ENCODE results near the gene TMEM62. TPM values are rescaled to one million over a fixed set of nuclear protein-coding genes. Genes with fewer than 3 reads are reported as not detected.
"Not testable (repeated sequence)": the region's sequence is repeated elsewhere in the genome, so short reads cannot be mapped to it uniquely, and the experiment has no call there.

Gene TMEM62
- total RNA-seq, 1 experiment from 2014 or later = 47.8 TPM

- H3K4me2 ChIP-seq (ENCODE audit: low read depth, low read length, poor library complexity, severe bottlenecking); H3K27me3 ChIP-seq (ENCODE audit: low read length); H3K79me2 ChIP-seq (ENCODE audit: low read length); H3K9me3 ChIP-seq (ENCODE audit: low read length); H4K20me1 ChIP-seq (ENCODE audit: insufficient read depth, low read depth, low read length); H2AFZ ChIP-seq (ENCODE audit: low read length); H3K9me2 ChIP-seq (replicated peaks; ENCODE audit: insufficient read depth, low read length); H3K9ac ChIP-seq (ENCODE audit: low read length); H3K4me3 ChIP-seq (ENCODE audit: low read length); DNase-seq; H3K27ac ChIP-seq (ENCODE audit: low read length); H3K4me1 ChIP-seq (ENCODE audit: low read length): not testable (repeated sequence)
- peaks cover 28% of the 10 kb centered on the region for H3K36me3 ChIP-seq (ENCODE audit: insufficient read depth, low read length)
These were observed 42.4 kb downstream of the TMEM62 start for GRCh38 chr15:43175656-43176309.

DNA sequence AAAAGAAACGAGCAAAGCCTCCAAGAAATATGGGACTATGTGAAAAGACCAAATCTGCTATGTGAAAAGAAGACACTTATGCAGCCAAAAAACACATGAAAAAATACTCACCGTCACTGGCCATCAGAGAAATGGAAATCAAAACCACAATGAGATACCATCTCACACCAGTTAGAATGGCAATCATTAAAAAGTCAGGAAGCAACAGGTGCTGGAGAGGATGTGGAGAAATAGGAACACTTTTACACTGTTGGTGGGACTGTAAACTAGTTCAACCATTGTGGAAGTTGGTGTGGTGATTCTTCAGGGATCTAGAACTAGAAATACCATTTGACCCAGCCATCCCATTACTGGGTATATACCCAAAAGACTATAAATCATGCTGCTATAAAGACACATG is 43.8 kb downstream of the TMEM62 start:
- H3K9me3 ChIP-seq (ENCODE audit: low read length); H3K27ac ChIP-seq (ENCODE audit: low read length); H3K27me3 ChIP-seq (ENCODE audit: low read length); H3K4me3 ChIP-seq (ENCODE audit: low read length); H3K4me2 ChIP-seq (ENCODE audit: low read depth, low read length, poor library complexity, severe bottlenecking); DNase-seq; H4K20me1 ChIP-seq (ENCODE audit: insufficient read depth, low read depth, low read length); H3K4me1 ChIP-seq (ENCODE audit: low read length); H3K79me2 ChIP-seq (ENCODE audit: low read length); H3K9ac ChIP-seq (ENCODE audit: low read length); H2AFZ ChIP-seq (ENCODE audit: low read length); H3K9me2 ChIP-seq (replicated peaks; ENCODE audit: insufficient read depth, low read length): not testable (repeated sequence)
- H3K36me3 ChIP-seq (ENCODE audit: insufficient read depth, low read length) = peaks cover 31% of the 10 kb centered on the region; the same call in 1 of the 2 replicates

- H3K36me3 ChIP-seq (ENCODE audit: insufficient read depth, low read length) = peaks cover 18% of the 10 kb centered on the region; the same call in 1 of the 2 replicates
- H2AFZ ChIP-seq (ENCODE audit: low read length) = no peak overlapping the region
- H3K9ac ChIP-seq (ENCODE audit: low read length) = no peak overlapping the region
- H3K4me2 ChIP-seq (ENCODE audit: low read depth, low read length, poor library complexity, severe bottlenecking) = no peak overlapping the region
- H3K9me3 ChIP-seq (ENCODE audit: low read length) = no peaks in the 10 kb centered on the region
- no peaks in the 10 kb centered on the region for H3K27me3 ChIP-seq (ENCODE audit: low read length)
- H3K9me2 ChIP-seq (replicated peaks; ENCODE audit: insufficient read depth, low read length) = no peaks in the 10 kb centered on the region
- H3K4me3 ChIP-seq (ENCODE audit: low read length) = no peak overlapping the region
- H3K27ac ChIP-seq (ENCODE audit: low read length) = no peak overlapping the region
- no peak for DNase-seq
- H3K4me1 ChIP-seq (ENCODE audit: low read length) = peaks cover 15% of the 10 kb centered on the region
- H3K79me2 ChIP-seq (ENCODE audit: low read length) = peaks cover 22% of the 10 kb centered on the region
- no peaks in the 10 kb centered on the region for H4K20me1 ChIP-seq (ENCODE audit: insufficient read depth, low read depth, low read length)
These were observed 49.9 kb downstream of the TMEM62 start for GRCh38 chr15:43183270-43183669.

DNA sequence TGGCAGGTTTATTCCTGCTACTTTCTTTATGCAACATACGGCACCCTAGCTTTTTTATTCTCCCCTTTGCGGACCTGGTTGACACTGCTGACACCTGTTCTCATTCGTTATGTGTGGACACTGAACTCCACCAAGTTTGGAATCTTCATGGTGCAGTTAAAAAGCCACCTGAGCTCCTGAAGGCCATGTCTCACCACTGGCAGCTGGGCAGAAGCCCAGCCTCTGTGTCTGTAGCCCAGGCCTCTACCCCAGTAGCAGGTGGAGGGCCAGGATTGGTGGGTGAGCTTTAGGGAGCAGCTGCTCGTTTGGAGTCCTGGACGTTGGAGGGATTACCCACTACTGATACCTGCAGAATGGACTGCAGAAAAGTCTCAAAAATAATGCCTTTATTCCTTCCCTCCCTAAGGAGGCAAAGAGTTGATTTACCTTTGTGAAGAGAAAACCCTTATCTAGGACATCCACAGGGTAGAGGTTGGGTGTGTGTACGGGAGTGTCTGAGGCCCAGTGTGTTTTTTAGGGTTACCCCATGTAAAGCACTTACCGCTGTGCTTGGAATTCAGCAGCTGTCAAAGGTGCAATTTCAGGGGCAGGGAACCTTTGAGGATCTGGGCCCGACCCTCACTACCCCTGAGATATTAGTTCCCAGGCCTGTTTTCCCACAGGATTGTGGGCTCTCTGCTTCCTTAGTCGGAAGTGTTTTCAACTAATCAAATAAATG is 51.2 kb downstream of the TMEM62 start:
- Histone ChIP-seq H3K9me2 (replicated peaks; ENCODE audit: insufficient read depth, low read length) (no peaks in the 10 kb centered on the region), H3K9me3 (ENCODE audit: low read length) (no peaks in the 10 kb centered on the region), H3K27me3 (ENCODE audit: low read length) (no peaks in the 10 kb centered on the region), H3K36me3 (ENCODE audit: insufficient read depth, low read length) (peaks cover 27% of the 10 kb centered on the region; the same call in 1 of the 2 replicates), H3K4me2 (ENCODE audit: low read depth, low read length, poor library complexity, severe bottlenecking) (no peak overlapping the region), H3K9ac (ENCODE audit: low read length) (no peak overlapping the region), H3K4me1 (ENCODE audit: low read length) (peaks cover 15% of the 10 kb centered on the region), H3K4me3 (ENCODE audit: low read length) (no peak overlapping the region), H4K20me1 (ENCODE audit: insufficient read depth, low read depth, low read length) (no peaks in the 10 kb centered on the region), H3K79me2 (ENCODE audit: low read length) (peaks cover 24% of the 10 kb centered on the region), H2AFZ (ENCODE audit: low read length) (no peak overlapping the region), H3K27ac (ENCODE audit: low read length) (no peak overlapping the region)
- no peak for DNase-seq

DNA sequence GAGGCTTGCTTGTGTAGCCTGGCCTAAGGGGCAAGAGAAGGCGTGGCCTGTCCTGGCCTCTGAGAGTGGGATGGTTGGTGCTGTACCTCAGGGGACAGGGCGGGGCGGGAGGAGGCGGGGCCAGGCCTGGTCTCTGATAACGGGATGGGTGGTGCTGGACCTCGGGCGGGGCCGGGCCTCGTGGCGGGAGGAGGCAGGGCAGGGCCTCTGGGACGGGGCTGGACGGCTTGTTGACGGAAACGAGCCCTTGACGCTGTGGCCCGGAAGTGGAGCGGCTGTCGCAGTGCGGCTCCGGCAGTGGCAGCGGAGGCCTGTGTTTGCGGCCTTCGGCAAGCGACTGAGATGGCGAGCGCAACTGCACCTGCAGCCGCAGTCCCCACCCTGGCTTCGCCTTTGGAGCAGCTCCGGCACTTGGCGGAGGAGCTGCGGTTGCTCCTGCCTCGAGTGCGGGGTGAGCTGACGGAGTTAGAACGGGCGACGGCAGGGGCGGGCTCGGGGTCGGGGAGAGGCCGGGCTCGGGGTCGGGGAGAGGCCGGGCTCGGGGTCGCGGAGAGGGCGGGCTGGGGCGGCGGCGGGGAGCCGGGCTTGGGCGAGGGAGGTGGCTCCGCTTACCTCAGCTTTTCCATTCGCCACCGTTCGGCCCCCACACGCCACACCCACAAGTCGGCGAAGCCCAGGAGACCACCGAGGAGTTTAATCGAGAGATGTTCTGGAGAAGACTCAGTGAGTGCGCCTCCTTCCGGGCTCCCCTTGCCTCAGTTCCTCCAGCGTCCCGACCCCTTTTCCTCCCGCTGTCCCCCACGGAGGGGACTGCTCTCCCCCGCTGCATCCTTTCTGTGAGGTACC is 52.0 kb downstream of the TMEM62 start, which contains the start of gene CCNDBP1:
Gene CCNDBP1 (plus strand): TSS at position 247 of the 846 bp plus-strand sequence. CDS start 96 bp downstream, at position 343.
- H3K9ac ChIP-seq (ENCODE audit: low read length) = peak within 1 kb of the TSS; percentile 90
- H3K4me2 ChIP-seq (ENCODE audit: low read depth, low read length, poor library complexity, severe bottlenecking) = peak within 1 kb of the TSS; percentile 99
- H3K27me3 ChIP-seq (ENCODE audit: low read length) = no peaks in the 10 kb centered on the region
- peaks cover 28% of the 10 kb centered on the region; the same call in 1 of the 2 replicates for H3K36me3 ChIP-seq (ENCODE audit: insufficient read depth, low read length)
- H3K79me2 ChIP-seq (ENCODE audit: low read length) = peaks cover 24% of the 10 kb centered on the region
- H3K9me2 ChIP-seq (replicated peaks; ENCODE audit: insufficient read depth, low read length) = no peaks in the 10 kb centered on the region
- no peaks in the 10 kb centered on the region for H4K20me1 ChIP-seq (ENCODE audit: insufficient read depth, low read depth, low read length)
- H3K4me3 ChIP-seq (ENCODE audit: low read length) = peak within 1 kb of the TSS; percentile 99
- no peaks in the 10 kb centered on the region for H3K9me3 ChIP-seq (ENCODE audit: low read length)
- peak; percentile 98 for DNase-seq
- peak within 1 kb of the TSS; percentile 77 for H3K27ac ChIP-seq (ENCODE audit: low read length)
- peaks cover 15% of the 10 kb centered on the region for H3K4me1 ChIP-seq (ENCODE audit: low read length)
- peak within 1 kb of the TSS; percentile 79 for H2AFZ ChIP-seq (ENCODE audit: low read length)

DNA sequence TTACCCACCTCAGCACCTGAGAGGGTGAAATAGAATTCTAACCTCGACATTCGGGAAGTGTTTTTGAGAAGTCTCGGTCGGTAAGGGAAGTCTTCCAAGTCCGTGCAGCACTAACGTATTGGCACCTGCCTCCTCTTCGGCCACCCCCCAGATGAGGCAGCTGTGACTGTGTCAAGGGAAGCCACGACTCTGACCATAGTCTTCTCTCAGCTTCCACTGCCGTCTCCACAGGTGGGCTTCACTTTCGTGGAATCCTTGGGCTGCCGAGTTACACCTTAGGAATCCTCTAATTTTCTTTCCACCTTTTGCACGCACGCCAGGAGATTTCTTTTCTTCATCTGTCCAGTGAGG is 52.6 kb downstream of the TMEM62 start:
- Histone ChIP-seq H2AFZ (ENCODE audit: low read length) (peak overlapping the region; percentile 79), H3K4me1 (ENCODE audit: low read length) (peaks cover 15% of the 10 kb centered on the region), H3K27ac (ENCODE audit: low read length) (peak overlapping the region; percentile 77), H3K36me3 (ENCODE audit: insufficient read depth, low read length) (peaks cover 29% of the 10 kb centered on the region; the same call in 1 of the 2 replicates), H3K9ac (ENCODE audit: low read length) (peak overlapping the region; percentile 90), H3K9me2 (replicated peaks; ENCODE audit: insufficient read depth, low read length) (no peaks in the 10 kb centered on the region), H4K20me1 (ENCODE audit: insufficient read depth, low read depth, low read length) (no peaks in the 10 kb centered on the region), H3K27me3 (ENCODE audit: low read length) (no peaks in the 10 kb centered on the region), H3K4me3 (ENCODE audit: low read length) (peak overlapping the region; percentile 99), H3K9me3 (ENCODE audit: low read length) (no peaks in the 10 kb centered on the region), H3K4me2 (ENCODE audit: low read depth, low read length, poor library complexity, severe bottlenecking) (peak overlapping the region; percentile 99), H3K79me2 (ENCODE audit: low read length) (peaks cover 24% of the 10 kb centered on the region)
- no peak for DNase-seq

DNA sequence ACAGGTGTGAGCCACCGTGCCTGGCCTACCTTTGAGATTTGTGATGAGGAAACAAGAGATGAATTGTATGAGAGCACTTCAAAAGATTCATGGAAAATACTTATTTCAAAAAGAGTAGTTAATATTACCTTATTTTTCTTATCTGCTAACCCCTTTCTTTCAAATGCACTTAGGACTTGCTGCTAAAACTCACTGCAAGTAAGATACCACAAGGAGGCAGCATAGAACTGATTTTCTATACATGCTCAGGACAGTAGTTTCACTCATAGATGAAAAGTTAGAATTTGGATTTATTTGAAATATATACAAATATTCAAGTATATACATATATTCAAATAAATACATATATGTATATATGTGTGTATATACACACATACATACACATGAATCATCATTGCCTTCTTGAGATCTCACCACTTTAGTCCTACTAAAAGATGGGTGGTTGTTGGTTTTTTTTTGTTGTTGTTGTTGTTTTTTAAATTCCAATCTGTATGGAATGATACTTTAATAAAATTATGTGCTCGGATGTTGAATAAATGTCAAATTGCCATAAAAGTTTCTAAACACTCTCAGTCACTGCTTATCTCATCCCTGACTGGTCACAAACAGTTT is 54.3 kb downstream of the TMEM62 start:
- H3K4me1 ChIP-seq (ENCODE audit: low read length) = peaks cover 15% of the 10 kb centered on the region
- H4K20me1 ChIP-seq (ENCODE audit: insufficient read depth, low read depth, low read length) = no peaks in the 10 kb centered on the region
- H3K4me3 ChIP-seq (ENCODE audit: low read length) = no peak overlapping the region
- peaks cover 39% of the 10 kb centered on the region; the same call in 1 of the 2 replicates for H3K36me3 ChIP-seq (ENCODE audit: insufficient read depth, low read length)
- no peak overlapping the region for H3K9ac ChIP-seq (ENCODE audit: low read length)
- H3K9me2 ChIP-seq (replicated peaks; ENCODE audit: insufficient read depth, low read length) = no peaks in the 10 kb centered on the region
- peak; percentile 84 for DNase-seq
- no peaks in the 10 kb centered on the region for H3K9me3 ChIP-seq (ENCODE audit: low read length)
- no peak overlapping the region for H3K4me2 ChIP-seq (ENCODE audit: low read depth, low read length, poor library complexity, severe bottlenecking)
- no peak overlapping the region for H2AFZ ChIP-seq (ENCODE audit: low read length)
- H3K27ac ChIP-seq (ENCODE audit: low read length) = no peak overlapping the region
- peaks cover 24% of the 10 kb centered on the region for H3K79me2 ChIP-seq (ENCODE audit: low read length)
- no peaks in the 10 kb centered on the region for H3K27me3 ChIP-seq (ENCODE audit: low read length)
